ENCODE results near the gene C22orf31.

- TF ChIP-seq CTCF (IDR thresholded peaks at IDR 0.05): no peak
- no peak for TF ChIP-seq POLR2A (IDR thresholded peaks at IDR 0.05)
Measured at GRCh38 chr22:29060251-29060869, 1.3 kb downstream of the C22orf31 start.
